HG02943 (cell line): ENCODE measurements around the gene FBXO22.
"Not testable (repeated sequence)": the region's sequence is repeated elsewhere in the genome, so short reads cannot be mapped to it uniquely, and the experiment has no call there.

Experiments
- ATAC-seq: cut with Tn5 transposase; IDR thresholded peaks from one replicate; pipeline ENCODE4 v1.9.1; 2021; ENCODE audit warnings: mild to moderate bottlenecking, low read depth, moderate library complexity; ENCODE audit not compliant: unreplicated experiment

FBXO22 gene

DNA sequence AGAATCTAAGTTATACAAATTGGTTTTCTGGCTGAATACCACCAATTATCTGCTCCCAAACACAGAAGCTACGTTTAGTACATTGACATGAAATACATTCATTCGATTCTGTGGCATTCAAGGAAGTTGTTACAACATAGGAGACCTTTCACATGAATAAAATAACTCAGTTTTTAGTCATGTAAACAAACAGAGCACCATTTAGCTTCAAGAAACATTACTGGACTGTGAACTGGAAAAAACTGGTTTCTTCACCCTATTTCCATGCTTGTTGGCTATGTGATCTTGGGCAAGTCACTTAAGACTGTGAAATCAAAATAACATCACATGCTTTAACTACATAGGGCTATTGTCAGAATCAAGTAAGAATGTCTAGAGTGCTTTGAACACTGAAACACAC, 62.4 kb downstream of the FBXO22 start:
- ATAC-seq, result no peak

DNA sequence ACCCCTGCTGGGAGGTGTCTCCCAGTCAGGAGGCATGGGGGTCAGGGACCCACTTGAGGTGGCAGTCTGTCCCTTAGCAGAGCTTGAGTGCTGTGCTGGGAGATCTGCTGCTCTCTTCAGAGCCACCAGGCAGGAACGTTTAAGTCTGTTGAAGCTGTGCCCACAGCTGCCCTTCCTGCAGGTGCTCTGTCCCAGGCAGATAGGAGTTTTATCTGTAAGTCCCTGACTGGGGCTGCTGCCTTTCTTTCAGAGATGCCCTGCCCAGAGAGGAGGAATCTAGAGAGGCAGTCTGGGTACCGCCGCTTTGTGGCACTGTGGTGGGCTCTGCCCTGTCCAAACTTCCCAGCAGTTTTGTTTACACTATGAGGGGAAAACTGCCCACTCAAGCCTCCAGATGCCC, 73.1 kb downstream of the FBXO22 start:
- ATAC-seq, result not testable (repeated sequence)

DNA sequence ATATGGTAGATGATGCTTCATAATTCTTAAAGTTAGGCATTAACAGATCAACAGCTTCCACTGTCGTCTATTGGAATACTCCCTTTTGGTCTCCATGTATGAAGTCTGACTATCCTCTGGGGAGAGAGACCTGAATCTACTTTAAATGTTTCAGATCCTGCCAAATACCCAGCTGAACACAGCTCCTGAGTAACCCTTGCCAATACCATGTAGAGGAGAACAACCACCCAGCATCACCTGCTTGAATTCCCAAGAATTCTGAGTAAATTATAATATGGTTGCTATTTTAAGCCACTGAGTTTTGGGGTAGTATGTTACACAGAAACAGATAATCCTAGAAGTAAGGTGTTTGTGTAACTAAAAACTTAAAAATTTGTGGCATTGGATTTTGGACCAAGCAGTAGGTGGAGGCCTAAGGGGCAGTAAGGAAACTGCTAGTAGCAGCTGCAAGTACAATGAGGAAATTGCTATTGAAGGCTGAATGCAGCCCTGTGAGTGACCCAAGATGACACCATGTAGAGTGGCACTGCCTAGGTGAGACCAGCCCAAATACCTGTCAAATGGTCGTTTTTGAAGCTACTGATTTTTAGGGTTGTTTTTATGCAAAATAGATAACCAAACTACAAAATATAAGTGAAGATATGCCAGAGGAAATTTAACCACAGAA, 77.6 kb downstream of the FBXO22 start:
- ATAC-seq, result no peak

DNA sequence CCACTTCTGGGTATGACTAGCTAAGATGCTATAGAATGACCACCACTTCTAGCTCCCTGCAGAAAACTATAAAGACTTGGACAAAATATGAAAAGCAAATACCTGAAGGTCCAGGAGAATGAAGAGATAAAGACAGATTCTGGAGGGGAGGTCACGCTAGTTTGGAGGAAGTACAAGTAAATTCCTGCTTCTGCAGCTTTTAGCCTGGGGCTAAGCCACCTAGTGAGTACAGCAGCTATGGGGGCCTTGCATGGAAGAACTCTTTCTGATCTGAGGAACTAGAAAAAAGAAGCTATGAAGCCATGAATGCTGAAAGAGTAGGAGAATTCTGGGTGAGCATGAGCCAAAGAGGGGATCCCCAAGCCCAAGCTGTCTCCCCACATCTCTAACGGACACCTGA, 78.8 kb downstream of the FBXO22 start:
- ATAC-seq, result no peak

DNA sequence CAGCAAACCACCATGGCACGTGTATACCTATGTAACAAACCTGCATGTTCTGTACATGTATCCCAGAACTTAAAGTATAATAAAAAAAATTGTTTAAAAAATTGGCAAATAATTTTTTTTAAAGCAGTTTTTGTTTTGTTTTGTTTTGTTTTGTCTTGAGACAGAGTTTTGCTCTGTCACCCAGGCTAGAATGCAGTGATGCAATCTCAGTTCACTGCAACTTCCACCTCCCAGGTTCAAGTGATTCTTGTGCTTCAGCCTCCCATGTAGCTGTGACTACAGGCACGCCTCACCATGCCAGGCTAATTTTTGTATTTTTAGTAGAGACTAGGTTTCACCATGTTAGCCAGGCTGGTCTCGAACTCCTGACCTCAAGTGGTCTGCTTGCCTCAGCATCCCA, 81.0 kb downstream of the FBXO22 start:
- not testable (repeated sequence) for ATAC-seq

DNA sequence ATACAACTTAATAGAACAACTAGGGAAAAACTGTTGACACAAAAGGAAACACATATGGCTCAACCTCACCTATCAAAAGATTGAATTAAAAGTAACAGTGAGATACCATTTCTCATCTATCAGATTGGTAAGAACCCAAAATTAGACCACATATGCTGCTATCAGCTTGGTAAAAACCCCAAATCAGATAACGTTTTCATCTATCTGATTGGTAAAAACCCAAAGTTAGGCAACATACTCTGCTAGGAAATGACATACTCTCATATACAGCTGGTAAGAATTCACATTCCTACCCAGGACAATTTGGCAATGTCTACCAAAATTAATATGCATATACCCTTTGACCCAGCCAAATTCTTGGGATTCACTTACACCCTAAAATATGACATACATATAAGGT, 82.3 kb downstream of the FBXO22 start:
- no peak for ATAC-seq

DNA sequence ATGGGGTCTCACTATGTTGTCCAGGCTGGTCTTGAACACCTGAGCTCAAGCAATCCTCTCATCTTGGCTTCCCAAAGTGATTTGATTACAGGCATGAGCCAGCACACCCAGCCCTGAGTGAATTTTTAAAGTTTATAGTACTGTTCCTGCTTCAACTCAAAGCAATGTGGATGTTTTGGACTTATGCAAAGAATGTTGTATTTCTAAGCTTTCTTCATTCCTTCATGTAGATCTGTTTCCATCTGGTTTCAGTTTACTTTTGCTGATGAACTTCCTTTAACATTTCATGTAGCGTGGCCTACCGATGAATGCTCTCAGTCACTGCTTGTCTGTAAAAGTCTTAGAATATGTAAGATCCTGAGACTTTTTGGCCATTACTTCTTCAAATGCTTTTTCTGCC, 85.4 kb downstream of the FBXO22 start:
- ATAC-seq, result no peak

DNA sequence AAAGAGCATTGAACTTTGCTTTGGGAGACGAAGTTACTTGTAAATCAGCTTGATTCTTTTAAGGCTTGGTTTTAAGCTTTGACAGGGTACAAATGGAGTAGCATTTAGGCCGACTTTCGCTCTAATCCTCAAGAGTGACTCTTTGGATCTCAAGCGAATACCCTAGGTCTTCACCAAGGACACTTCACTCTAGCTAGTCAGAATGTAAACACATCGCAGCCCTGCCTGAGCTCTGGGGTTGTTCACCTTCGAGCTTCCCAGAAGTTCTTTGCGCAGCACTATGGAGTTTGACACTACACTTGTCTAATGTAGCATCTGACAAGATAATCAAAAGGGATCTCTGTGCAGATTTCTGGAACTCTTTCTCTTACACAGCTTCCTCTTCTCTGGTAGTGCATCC, 86.2 kb downstream of the FBXO22 start:
- ATAC-seq, result no peak
